G401.6 (cell line): ENCODE results near the gene ZC3H13.

Experiments used
- FAIRE-seq: peaks from 2 replicates; lab custom pipeline; 2012; peaks lifted over from hg19 to GRCh38; lab: Jason Lieb, UNC

ZC3H13 gene

DNA sequence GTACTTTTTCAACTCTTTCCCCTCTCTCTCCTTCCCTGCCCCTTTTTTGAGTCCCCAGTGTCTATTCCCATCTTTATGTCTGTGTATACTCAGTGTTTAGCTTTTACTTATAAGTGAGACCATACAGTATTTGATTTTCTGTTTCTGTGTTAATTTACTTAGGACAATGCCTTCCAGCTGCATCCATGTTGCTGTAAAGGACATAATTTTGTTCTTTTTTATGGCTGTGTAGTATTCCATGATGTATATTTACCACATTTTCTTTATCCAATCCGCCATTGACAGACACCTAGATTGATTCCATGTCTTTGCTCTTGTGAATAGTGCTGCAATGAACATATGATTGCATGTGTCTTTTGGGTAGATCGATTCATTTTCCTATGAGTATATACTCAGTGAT, 10.7 kb upstream of the ZC3H13 start:
- FAIRE-seq: no peak

DNA sequence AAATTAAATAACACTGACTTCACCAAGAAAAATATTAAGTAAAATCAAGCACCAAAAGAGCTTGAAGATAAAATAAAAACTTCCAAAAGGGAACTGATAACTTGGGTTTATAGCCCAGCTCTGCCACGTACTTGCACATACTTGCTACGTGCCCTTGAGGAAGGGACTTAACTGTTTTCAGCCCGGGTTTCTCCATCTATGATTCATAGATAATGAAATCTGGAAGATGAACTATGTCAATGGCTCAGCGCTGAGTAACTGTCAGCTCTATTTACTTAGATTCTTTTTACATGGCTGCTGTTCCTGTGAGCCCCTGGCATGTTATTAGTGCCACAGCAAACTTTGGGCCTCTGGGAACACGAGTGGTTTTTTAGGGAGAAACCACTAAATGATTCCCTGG, 9.6 kb upstream of the ZC3H13 start:
- FAIRE-seq: no peak

- FAIRE-seq: no peak
Observed at GRCh38 chr13:46059405-46059804, 6.9 kb upstream of the ZC3H13 start.

GRCh38 chr13:46058268-46058667, 5.7 kb upstream of the ZC3H13 start:
- no peak for FAIRE-seq

GRCh38 chr13:46057256-46058015, 4.9 kb upstream of the ZC3H13 start:
- FAIRE-seq: no peak

DNA sequence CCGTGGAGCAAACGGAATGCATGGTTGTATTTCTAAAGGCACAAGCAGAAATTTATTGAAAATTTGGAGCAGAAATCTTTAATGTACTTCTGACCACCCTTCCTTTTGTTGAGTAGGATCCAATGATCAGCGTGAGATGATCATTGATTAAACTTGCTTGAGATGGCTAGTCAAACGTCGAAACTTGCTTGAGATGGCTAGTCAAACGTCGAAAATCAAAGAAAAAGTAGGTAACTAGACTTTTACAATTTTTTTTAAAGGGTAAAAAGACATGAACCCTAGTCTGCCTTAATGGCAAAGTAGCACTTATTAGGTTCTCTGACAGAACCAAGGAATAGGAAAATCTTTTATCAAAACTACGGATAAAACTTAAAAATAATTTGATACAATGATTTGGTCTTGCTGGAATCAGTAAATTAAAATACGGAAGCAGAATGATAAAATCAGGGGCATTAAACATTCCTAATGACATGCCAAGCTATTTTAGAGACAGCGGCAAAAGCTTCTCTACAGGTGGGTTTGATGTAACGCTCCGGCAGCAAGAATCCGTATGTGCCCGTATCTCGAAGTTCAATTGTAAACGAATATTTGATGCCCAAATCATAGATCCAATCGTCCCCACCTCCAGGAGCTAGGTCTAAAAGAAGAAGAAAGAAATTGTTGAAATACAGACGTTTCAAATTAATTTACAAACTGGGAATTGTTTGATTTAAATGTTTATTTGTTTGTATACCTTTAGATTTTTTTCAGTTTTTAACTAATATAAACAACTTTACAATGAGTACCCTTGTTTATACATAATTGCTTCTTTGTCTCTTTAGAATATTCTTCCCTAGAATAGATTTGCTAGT, 841 bp upstream of the ZC3H13 start:
- no peak for FAIRE-seq

DNA sequence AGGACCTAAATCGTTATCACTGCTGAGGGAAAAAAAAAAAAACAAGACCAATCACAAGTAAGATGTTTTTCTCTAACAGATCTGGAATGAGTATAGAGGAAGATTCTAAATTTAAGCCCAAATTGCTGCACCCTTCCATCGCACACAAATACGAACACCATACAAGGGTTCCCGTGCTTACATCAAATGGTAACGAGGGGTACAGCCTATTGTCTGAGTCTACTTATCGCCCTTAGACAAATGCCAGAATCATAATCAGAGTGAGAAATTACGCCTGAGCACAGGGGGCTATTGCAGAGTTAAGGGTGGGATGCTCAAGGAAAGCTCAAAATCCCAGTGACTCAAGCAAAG, 603 bp downstream of the ZC3H13 start:
- no peak for FAIRE-seq

GRCh38 chr13:46050771-46051170, 1.8 kb downstream of the ZC3H13 start:
- FAIRE-seq: no peak

- FAIRE-seq: no peak
Observed at GRCh38 chr13:46045424-46045823, 7.1 kb downstream of the ZC3H13 start.

- FAIRE-seq: no peak
Observed at GRCh38 chr13:46043647-46044046, 8.9 kb downstream of the ZC3H13 start.

- no peak for FAIRE-seq
Observed at GRCh38 chr13:46041419-46041839, 11.1 kb downstream of the ZC3H13 start.

DNA sequence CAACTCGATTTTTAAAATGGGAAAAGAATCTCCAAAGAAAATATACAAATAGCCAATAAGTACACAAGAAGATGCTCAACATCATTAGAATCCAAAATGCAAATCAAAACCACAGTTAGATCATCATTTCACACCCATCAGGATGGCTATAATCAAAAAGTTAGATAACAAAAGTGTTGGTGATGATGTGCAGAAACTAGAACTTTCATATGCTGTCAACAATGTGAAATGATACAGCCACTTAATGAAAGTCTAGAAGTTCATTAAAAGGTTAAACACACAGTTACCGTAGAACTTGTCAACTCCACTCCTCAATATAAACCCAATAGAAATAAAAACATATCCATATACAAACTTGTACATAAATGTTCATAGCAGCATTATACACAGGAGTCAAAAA, 11.8 kb downstream of the ZC3H13 start:
- no peak for FAIRE-seq

DNA sequence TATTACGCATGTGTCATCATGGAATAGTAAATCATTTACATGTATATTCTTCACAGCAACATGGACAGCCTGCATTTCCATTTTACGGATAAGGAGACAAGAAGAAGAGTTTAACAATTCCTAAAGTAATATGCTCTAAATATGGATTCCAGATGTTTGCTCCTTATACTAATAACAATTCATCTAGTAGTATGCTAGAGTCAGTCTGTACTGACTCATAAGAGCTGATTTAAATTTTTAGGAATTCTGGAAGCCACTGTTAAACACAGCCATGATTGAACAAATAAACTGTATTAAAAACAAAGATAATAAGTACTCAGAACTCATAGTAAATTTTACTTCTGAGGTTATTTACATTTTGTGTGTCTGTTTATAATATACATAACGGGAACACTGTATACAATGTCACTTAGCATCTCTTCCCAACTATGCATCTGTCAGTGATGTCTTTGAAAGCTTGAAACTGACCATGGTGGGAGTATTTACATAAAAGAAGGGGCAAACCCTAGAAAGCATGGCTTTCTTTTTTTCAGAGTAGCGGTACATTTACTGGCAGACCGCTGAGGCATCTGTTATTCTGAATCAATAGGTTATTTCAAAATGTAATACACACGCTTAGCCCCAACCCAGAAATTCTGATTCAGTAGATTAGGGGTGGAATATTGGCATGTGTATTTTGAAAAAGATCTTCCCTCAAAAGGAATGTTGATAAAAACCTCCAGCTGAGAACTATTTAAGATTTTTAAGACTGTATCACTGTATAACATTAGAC, 12.9 kb downstream of the ZC3H13 start:
- FAIRE-seq: no peak

DNA sequence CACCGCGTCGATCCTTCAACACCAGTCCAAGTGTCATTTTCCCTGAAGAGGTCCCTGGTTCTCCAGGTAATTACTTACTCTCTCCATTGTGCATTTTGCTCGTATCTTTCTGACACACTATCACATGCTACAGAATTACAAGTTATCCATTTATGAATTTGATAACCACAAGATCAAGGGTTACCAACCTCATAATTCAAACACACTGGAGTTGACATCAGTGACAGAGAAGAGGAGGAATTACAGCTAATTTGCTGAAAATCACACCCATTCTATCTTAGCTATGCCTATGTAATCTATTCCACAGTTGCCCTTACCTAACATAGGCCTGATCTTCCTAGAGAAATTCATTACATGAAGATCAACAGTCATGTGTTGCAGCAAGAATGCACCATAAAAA, 14.2 kb downstream of the ZC3H13 start:
- FAIRE-seq: no peak

GRCh38 chr13:46035066-46035465, 17.5 kb downstream of the ZC3H13 start:
- no peak for FAIRE-seq

DNA sequence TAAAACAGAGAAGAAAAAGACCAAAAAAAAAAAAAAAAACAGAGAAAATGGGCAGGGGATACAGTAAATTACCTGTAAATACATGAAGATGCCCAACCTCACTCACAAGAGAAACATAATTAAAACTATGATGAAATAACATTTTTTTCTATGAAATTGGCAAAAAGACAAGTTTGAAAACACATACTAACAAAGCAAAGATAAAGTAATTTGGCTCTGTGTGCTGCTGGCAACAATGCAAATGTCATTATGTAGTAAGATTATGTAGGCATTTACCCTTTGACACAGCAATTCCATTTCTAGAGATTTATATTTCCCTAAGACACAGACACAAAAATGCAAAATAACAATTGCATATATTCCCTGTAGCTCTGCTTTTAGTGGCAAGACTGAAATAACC, 20.2 kb downstream of the ZC3H13 start:
- no peak for FAIRE-seq

- no peak for FAIRE-seq
Observed at GRCh38 chr13:46031581-46032263, 20.8 kb downstream of the ZC3H13 start.

- no peak for FAIRE-seq
Observed at GRCh38 chr13:46025157-46025556, 27.4 kb downstream of the ZC3H13 start.

DNA sequence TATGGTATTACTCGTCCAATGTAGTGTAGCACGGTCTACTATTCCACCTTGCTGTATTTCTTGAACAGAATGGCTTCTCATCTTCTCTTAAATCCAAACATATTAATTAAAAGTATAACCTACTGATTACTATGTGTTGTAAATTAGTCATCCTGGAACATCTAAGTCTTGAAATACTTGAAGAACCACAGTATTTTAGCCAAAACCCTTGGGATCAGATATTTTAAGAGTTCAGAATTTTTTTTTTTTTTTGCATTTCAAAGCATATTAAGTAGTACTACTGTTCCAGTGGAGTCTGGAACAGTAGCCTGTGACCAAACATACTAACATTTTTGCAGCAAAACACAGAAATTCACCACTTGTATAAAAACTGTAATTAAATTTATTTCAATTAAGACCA, 30.1 kb downstream of the ZC3H13 start:
- no peak for FAIRE-seq

- FAIRE-seq: no peak
Observed at GRCh38 chr13:46016216-46016615, 36.3 kb downstream of the ZC3H13 start.

DNA sequence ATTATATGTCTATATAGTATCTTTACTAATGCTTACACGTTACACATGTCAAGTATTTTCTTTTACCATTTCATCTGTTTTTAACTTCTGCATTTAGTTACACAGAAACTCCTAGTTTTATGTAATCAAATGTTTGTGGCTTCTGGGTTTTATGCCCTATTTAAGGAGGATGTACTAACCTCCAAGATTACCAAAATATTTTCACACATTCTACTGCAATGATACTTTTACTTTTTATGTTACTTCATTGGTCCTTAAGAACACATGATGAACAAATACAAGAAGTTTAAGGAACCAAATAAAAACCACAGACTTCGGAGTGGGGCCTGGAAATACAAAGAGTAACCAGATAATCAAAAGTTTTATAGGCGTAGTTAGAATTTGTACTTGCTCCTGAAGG, 37.2 kb downstream of the ZC3H13 start:
- peak; percentile 6 for FAIRE-seq

GRCh38 chr13:46012404-46012803, 40.1 kb downstream of the ZC3H13 start:
- FAIRE-seq: no peak
